ENCODE data around the gene TRIM27.

TRIM27 gene

GRCh38 chr6:28948782-28949486 is 25.1 kb upstream of the TRIM27 start:
- Histone ChIP-seq H2AFZ (ENCODE audit: low read depth, low read length) (no peak overlapping the region), H4K20me1 (ENCODE audit: insufficient read depth, low read length) (no peaks in the 10 kb centered on the region), H3K4me2 (ENCODE audit: insufficient read depth, low read length) (no peak overlapping the region), H3K4me3 (ENCODE audit: low read depth in 1 of 2, low read length in 2 of 2) (no peak overlapping the region), H3K9me3 (ENCODE audit: insufficient read depth, low read length, severe bottlenecking) (no peaks in the 10 kb centered on the region), H3K79me2 (ENCODE audit: insufficient read depth, low read length) (no peaks in the 10 kb centered on the region), H3K36me3 (ENCODE audit: insufficient read depth, low read length) (no peaks in the 10 kb centered on the region), H3K9ac (ENCODE audit: low read depth, low read length) (no peak overlapping the region), H3K27ac (ENCODE audit: low read length) (no peak overlapping the region), H3K4me1 (ENCODE audit: insufficient read depth, low read length) (no peaks in the 10 kb centered on the region), H3K27me3 (ENCODE audit: insufficient read depth, low read length, poor library complexity) (peaks cover 18% of the 10 kb centered on the region)
- TF ChIP-seq EZH2 (IDR thresholded peaks at IDR 0.05; ENCODE audit: borderline replicate concordance, low read depth, low read length, severe bottlenecking) (no peak), CTCF (IDR thresholded peaks at IDR 0.05; ENCODE audit: borderline replicate concordance, extremely low read depth, low read length, poor library complexity, severe bottlenecking) (no peak)
- ATAC-seq (ENCODE audit: insufficient read depth, low read depth), result no peak
- DNase-seq, result no peak

GRCh38 chr6:28947831-28948270 is 24.1 kb upstream of the TRIM27 start:
- no peak overlapping the region for H3K4me2 ChIP-seq (ENCODE audit: insufficient read depth, low read length)
- no peaks in the 10 kb centered on the region for H3K36me3 ChIP-seq (ENCODE audit: insufficient read depth, low read length)
- H3K9me3 ChIP-seq (ENCODE audit: insufficient read depth, low read length, severe bottlenecking), result no peaks in the 10 kb centered on the region
- no peaks in the 10 kb centered on the region for H4K20me1 ChIP-seq (ENCODE audit: insufficient read depth, low read length)
- H3K79me2 ChIP-seq (ENCODE audit: insufficient read depth, low read length), result no peaks in the 10 kb centered on the region
- H3K27ac ChIP-seq (ENCODE audit: low read length), result no peak overlapping the region
- ATAC-seq (ENCODE audit: insufficient read depth, low read depth), result no peak
- no peak overlapping the region for H2AFZ ChIP-seq (ENCODE audit: low read depth, low read length)
- no peak overlapping the region for H3K9ac ChIP-seq (ENCODE audit: low read depth, low read length)
- TF ChIP-seq EZH2 (IDR thresholded peaks at IDR 0.05; ENCODE audit: borderline replicate concordance, low read depth, low read length, severe bottlenecking), result no peak
- TF ChIP-seq CTCF (IDR thresholded peaks at IDR 0.05; ENCODE audit: borderline replicate concordance, extremely low read depth, low read length, poor library complexity, severe bottlenecking), result no peak
- peaks cover 14% of the 10 kb centered on the region for H3K27me3 ChIP-seq (ENCODE audit: insufficient read depth, low read length, poor library complexity)
- no peaks in the 10 kb centered on the region for H3K4me1 ChIP-seq (ENCODE audit: insufficient read depth, low read length)
- no peak for DNase-seq
- no peak overlapping the region for H3K4me3 ChIP-seq (ENCODE audit: low read depth in 1 of 2, low read length in 2 of 2)

GRCh38 chr6:28947067-28947765 is 23.4 kb upstream of the TRIM27 start:
- no peak overlapping the region for H2AFZ ChIP-seq (ENCODE audit: low read depth, low read length)
- H3K9ac ChIP-seq (ENCODE audit: low read depth, low read length), result no peak overlapping the region
- no peak overlapping the region for H3K4me3 ChIP-seq (ENCODE audit: low read depth in 1 of 2, low read length in 2 of 2)
- H3K9me3 ChIP-seq (ENCODE audit: insufficient read depth, low read length, severe bottlenecking), result no peaks in the 10 kb centered on the region
- H3K36me3 ChIP-seq (ENCODE audit: insufficient read depth, low read length), result no peaks in the 10 kb centered on the region
- no peak for DNase-seq
- no peaks in the 10 kb centered on the region for H3K79me2 ChIP-seq (ENCODE audit: insufficient read depth, low read length)
- H3K4me2 ChIP-seq (ENCODE audit: insufficient read depth, low read length), result no peak overlapping the region
- H3K4me1 ChIP-seq (ENCODE audit: insufficient read depth, low read length), result no peaks in the 10 kb centered on the region
- no peak for ATAC-seq (ENCODE audit: insufficient read depth, low read depth)
- peaks cover 10% of the 10 kb centered on the region for H3K27me3 ChIP-seq (ENCODE audit: insufficient read depth, low read length, poor library complexity)
- H4K20me1 ChIP-seq (ENCODE audit: insufficient read depth, low read length), result no peaks in the 10 kb centered on the region
- TF ChIP-seq EZH2 (IDR thresholded peaks at IDR 0.05; ENCODE audit: borderline replicate concordance, low read depth, low read length, severe bottlenecking) (no peak), CTCF (IDR thresholded peaks at IDR 0.05; ENCODE audit: borderline replicate concordance, extremely low read depth, low read length, poor library complexity, severe bottlenecking) (no peak)
- no peak overlapping the region for H3K27ac ChIP-seq (ENCODE audit: low read length)
